Femur (tissue), 1 donor: ENCODE results near the gene RBM28.

Experiments used
- DNase-seq: peaks from one replicate; pipeline ENCODE4 v3.0.0-alpha.2; 2017

The RBM28 gene

GRCh38 chr7:128366986-128367385, 23.3 kb upstream of the RBM28 start:
- DNase-seq = no peak

DNA sequence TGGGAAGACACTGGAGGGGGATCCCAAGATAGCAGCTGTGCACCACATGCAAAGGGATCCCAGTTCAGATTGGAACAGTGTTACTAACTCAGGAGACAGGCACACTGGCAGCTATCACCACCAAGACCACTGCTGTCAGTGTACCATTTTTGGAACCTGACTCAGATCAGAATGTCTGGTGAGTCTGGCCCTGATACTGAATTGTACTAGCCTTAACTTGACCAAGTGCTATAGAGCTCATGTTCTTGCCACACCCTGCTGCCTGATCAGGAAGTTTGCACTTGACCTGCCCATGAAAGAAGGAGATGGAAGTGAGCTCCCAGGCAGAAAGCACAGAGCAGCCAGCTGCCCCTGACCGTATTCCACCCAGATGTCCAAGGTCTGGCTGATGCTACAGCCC, 22.6 kb upstream of the RBM28 start:
- DNase-seq = no peak

DNA sequence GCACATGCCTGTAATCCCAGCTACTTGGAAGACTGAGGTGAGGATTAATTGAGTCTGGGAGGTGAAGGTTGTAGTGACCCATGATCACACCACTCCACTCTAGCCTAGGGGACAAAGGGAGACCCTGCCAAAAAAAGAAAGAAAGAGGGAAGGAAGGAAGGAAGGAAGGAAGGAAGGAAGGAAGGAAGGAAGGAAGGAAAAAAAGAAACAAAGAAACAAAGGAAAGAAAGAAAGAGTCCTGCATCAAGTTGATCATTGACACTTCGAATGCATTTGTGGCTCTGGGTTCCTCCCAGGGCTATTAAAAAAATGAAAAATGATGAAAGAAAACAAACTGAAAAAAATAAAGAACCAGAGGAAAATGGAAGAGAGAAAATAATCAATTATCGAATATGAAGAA, 21.7 kb upstream of the RBM28 start:
- no peak for DNase-seq

GRCh38 chr7:128364166-128364870, 20.6 kb upstream of the RBM28 start:
- DNase-seq = no peak

GRCh38 chr7:128363261-128363721, 19.6 kb upstream of the RBM28 start:
- no peak for DNase-seq

DNA sequence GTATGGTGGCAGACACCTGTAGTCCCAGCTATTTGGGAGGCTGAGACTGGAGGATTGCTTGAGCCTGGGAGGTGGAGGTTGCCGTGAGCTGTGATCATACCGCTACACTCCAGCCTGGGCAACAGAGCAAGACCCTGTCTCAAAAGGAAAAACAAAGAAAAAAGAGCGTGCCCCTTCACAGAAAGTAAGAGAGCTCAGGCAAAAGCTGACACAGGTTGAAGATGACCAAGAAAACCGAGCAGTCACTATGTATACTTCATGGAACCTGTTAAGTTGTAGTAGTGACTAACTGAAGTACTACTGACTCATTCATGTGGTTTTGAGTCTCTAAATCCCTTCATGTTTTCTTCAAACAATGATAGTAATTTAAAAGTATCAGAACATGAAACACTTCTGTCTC, 19.0 kb upstream of the RBM28 start:
- DNase-seq = no peak

DNA sequence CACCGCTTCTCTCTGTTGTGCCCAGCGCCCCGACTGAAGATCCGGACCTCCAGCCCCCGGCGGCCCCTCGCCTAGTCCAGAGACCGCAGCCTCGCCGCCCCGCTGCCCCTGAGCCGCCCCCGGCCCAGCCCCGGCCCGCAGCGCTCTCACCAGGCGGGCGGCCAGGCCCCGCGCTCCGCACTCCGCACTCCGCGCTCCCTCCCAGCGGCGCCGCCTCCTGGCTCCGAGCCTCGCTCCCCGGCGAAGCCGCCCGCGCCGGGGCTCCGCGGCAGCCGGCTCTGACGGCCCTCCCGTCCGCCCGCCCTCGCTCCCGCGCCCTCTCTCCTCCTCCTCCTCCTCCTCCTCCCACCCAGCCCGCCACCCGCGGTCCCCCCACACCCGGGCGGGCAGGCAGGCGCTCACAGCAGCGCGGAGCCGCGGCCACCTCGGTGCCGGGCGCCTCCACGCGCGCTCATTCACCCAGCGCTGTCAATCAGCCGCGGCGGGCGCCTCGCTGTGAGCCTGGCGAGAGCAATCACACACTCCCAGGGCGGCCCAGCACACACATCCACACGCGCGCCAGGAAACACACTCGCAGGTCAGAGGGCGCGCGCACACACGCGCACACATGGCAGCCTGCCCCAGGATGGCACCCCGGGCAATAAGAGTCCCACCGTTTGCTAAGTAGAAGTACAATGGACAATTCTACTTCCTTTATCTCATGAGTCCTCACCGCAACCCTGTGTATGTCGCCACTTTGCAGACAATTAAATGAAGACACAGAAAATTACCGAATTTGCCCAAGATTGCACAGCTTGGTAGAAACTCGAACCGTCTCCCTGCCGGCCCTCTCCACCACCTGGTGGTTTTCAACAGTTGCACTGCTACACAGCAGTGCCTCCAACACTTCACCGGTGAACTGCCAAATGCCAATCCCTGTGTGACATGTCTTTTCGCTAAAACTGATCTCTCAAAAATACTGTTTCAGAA, 18.0 kb upstream of the RBM28 start, which contains the start of gene PRRT4:
PRRT4 (minus strand) TSS at position 280 of the 969 bp plus-strand sequence.
- DNase-seq = peak; percentile 47

DNA sequence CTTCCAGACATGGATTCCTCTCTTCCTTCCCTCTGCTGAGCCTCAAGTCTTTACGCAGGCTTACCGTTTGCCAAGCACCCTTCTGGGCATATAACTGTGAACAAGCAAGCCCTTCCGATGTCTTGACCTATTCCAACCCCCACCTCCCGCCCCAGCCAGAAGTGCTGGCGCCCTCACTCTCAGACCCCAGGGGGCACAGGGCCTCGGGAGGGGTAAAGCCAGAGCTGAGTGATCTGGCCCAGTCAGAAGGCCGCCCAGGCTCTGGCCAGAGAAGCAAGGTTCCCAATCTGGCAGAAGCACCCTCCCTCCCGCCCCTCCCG, 16.6 kb upstream of the RBM28 start:
- peak; percentile 35 for DNase-seq

GRCh38 chr7:128359939-128360338, 16.2 kb upstream of the RBM28 start:
- DNase-seq = no peak

GRCh38 chr7:128359336-128359735, 15.6 kb upstream of the RBM28 start:
- DNase-seq = no peak

- DNase-seq = no peak
These were observed 14.5 kb upstream of the RBM28 start for GRCh38 chr7:128358233-128358632.

DNA sequence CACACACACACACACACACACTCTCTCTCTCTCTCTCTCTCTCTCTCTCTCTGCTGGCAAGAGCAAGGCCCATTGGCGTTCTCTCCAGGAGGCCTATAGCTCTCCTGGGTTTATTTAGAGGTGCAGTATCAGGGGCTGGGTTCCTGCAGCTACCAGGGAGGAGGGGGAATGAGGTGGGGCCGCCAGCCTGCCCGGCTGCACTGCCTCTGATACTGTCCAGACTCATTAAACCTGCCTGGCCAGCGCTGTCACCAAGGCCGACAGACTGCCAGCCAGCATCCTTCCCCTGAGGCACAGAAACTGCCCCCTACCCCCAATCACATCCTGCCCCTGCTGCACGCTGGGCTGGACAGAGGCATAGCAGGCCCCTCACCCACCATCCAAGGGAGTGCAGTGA, 13.5 kb upstream of the RBM28 start:
- no peak for DNase-seq

DNA sequence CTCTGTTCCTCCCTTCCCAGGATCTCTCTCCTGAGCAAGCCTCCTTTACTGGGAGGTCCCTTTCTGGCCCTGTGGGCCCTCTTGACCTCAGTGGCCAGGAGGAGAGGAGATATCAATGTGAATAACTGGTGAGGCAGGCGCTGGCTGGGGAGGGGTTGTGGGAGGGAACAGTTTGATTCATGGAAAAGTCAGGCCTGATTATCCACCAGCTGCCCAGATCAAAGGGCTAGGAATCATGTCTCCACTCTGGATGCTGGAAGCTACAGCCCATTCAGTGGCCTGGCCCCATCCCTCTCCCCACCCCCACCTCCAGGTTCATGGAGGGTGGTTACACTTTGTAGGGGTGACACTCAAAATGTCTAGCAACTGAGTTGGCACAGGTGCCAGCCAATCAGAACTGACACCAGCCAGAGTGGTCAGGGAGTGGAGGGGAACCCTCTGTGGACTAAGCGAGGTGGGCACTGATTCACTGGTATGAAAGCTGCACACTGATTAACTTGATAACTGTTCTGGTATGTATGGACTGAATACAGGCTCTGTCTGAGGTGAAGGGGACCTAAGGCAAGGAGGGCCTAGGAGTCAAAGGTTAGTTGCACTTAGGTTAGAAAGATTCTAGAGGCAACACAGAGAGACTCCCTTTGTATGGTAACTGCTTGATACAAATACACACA, 13.0 kb upstream of the RBM28 start:
- no peak for DNase-seq

DNA sequence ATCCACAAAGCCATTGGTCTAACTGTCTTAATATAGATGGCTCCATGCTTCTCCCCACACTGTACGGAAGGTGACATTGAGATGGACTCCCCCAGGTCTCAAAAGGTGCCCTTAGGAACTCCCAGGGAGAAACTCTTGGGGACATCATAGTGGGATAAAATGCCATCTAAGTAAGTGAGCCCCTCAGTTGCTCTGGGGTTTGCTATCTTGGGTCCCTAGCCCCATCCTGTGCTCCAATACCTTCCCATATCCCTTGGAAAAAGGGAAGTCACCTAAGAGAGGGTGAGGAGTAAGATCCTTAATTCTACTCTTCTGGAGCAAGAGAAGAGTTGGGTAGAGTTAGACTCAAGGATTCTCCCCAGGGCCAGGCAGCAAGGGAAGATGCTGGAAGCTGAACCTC, 9.9 kb upstream of the RBM28 start:
- no peak for DNase-seq

- DNase-seq = no peak
These were observed 9.5 kb upstream of the RBM28 start for GRCh38 chr7:128353189-128353588.

DNA sequence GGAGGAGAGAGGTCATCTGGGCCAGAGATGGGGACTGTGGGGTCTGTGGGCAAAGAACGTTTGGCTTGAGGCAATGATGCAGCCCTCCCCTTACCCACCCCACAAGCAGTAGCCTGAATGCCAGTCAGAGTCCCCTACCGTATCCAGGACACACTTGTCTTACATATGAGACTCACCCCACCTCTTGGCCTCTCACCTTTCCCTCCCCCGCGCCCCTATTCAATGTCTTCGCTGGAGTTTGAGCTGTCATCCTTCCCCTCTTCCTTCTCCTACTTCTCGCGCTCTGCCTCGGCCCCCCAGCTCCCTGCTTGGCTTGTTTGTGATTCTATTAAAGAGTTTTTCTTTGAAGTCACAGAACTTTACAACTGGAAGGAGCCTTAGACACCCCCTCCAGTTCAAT, 8.9 kb upstream of the RBM28 start:
- DNase-seq = no peak

- DNase-seq = peak; percentile 69
These were observed 8.4 kb upstream of the RBM28 start for GRCh38 chr7:128352153-128352537.

GRCh38 chr7:128351296-128352152, 7.8 kb upstream of the RBM28 start:
- DNase-seq = no peak

DNA sequence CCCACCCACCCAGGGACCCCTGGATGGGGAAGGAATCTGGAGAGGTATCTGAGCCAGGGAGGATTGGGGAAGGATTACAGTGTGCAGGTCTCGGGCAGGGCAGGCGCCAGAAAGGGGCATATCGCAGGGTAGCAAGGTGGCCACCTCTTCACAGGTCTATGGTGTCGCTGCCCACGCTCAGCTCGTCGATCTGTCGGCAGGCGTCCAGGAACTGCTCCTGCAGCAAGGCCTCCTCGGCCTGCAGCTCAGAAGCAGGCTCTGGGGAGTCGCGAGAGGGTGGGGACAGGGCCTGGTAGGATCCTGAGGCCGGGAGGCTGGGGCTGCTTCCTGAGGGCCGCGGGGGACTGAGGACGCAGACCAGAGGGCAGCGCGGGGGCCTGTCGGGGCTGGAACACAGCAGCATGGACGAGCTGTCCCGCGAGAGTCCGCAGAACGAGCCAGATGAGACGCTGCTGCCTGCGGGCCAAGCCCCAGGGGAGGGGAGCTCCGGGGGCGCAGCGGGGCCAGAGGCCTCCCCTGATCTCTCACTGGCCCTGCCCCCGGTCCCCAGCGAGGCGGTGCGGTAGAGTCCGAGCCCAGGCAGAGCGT, 7.1 kb upstream of the RBM28 start:
- no peak for DNase-seq

DNA sequence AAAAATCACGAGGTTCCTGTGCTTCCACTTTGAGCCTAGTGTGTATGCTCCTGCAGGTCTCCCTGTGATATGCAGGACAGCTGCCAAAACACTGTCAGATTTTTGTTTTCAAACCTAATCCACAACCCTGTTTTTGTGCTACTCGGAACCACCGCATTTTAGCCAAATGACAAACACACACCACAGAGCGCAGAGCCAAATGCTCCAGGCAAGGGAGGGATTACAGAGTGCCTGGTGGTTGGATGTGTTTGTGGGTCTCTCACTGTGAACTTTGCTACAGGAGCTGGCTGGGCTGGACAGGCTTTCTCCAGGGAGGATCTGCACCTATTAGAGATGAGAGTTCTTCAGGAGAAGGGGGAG, 5.7 kb upstream of the RBM28 start:
- DNase-seq = no peak

GRCh38 chr7:128347647-128348097, 4.0 kb upstream of the RBM28 start:
- peak; percentile 58 for DNase-seq

- no peak for DNase-seq
These were observed 695 bp upstream of the RBM28 start for GRCh38 chr7:128344431-128344774.
